ENCODE data around the gene CLIP3.

DNA sequence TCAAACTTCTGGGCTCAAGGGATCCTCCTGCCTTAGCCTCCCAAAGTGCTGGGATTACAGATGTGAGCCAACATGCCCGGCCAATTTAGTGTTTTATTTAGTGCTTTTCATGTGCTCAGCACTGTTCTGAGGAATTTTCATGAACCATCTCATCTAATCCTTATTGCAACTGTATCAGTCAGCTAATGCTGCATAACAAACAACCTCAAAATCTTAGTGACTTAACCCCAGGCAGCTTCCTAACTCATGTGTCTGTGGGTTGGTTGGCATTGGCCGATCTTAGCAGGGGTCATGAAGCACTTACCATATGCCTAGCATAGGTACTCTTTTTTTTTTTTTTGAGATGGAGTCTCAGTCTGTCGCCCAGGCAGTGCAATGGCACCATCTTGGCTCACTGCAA is 43.8 kb downstream of the CLIP3 start:
- no peak for TF ChIP-seq POLR2AphosphoS5 (IDR thresholded peaks at IDR 0.05)
- no peak for TF ChIP-seq EP300 (IDR thresholded peaks at IDR 0.05)
- TF ChIP-seq, protein P1, sequence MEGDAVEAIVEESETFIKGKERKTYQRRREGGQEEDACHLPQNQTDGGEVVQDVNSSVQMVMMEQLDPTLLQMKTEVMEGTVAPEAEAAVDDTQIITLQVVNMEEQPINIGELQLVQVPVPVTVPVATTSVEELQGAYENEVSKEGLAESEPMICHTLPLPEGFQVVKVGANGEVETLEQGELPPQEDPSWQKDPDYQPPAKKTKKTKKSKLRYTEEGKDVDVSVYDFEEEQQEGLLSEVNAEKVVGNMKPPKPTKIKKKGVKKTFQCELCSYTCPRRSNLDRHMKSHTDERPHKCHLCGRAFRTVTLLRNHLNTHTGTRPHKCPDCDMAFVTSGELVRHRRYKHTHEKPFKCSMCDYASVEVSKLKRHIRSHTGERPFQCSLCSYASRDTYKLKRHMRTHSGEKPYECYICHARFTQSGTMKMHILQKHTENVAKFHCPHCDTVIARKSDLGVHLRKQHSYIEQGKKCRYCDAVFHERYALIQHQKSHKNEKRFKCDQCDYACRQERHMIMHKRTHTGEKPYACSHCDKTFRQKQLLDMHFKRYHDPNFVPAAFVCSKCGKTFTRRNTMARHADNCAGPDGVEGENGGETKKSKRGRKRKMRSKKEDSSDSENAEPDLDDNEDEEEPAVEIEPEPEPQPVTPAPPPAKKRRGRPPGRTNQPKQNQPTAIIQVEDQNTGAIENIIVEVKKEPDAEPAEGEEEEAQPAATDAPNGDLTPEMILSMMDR (IDR thresholded peaks at IDR 0.05) = no peak

Measured in sigmoid colon (tissue), 4 donors.